Liver (tissue), 9 donors: ENCODE data around the gene SMG7. TPM values are rescaled to one million over a fixed set of nuclear protein-coding genes. Genes with fewer than 3 reads are reported as not detected.

Source experiments
- DNase-seq: peaks from one replicate; pipeline ENCODE4 v3.0.0-alpha.2; 2017; ENCODE audit warnings: low spot score
- H3K27ac ChIP-seq, 2 donors: one replicate each; pipeline ENCODE4 v1.7.0; 2013; ENCODE audit warnings: inconsistent platforms in 2 of 2, low read length in 2 of 2, control low read depth in 1 of 2, low read depth in 1 of 2, mild to moderate bottlenecking in 1 of 2
- H3K27me3 ChIP-seq, 4 donors: one replicate each; pipeline versions ENCODE4 v1.6.1 to v1.7.0; 2013; ENCODE audit warnings: low read length in 3 of 4, inconsistent platforms in 1 of 4, mild to moderate bottlenecking in 1 of 4, moderate library complexity in 1 of 4; ENCODE audit not compliant: control insufficient read depth in 4 of 4, insufficient read depth in 4 of 4
- H3K36me3 ChIP-seq, 4 donors: one replicate each; pipeline versions ENCODE4 v1.6.1 to v1.7.0; 2013; ENCODE audit warnings: low read length in 3 of 4, mild to moderate bottlenecking in 3 of 4, low read depth in 1 of 4, moderate library complexity in 1 of 4; ENCODE audit not compliant: control insufficient read depth in 4 of 4, insufficient read depth in 3 of 4
- H3K4me1 ChIP-seq, 4 donors: one replicate each; pipeline versions ENCODE4 v1.6.1 to v1.7.0; 2013; ENCODE audit warnings: low read length in 3 of 4, mild to moderate bottlenecking in 3 of 4, moderate library complexity in 1 of 4; ENCODE audit not compliant: control insufficient read depth in 4 of 4, insufficient read depth in 4 of 4
- H3K4me3 ChIP-seq, 3 donors: one replicate each; pipeline versions ENCODE4 v1.6.1 to v1.7.0; 2013; ENCODE audit warnings: low read length in 3 of 3, control low read depth in 1 of 3, low read depth in 1 of 3, mild to moderate bottlenecking in 1 of 3
- H3K9ac ChIP-seq, 2 donors: one replicate each; pipeline ENCODE4 v1.7.0; 2013; ENCODE audit warnings: low read length in 2 of 2, mild to moderate bottlenecking in 2 of 2, moderate library complexity in 2 of 2, control low read depth in 1 of 2, low read depth in 1 of 2
- H3K9me3 ChIP-seq, 4 donors: one replicate each; pipeline versions ENCODE4 v1.6.1 to v1.7.0; 2013; ENCODE audit warnings: low read length in 3 of 4; ENCODE audit not compliant: control insufficient read depth in 4 of 4
- EGR1 ChIP-seq, 2 donors: IDR thresholded peaks; 2 replicates each; pipeline ENCODE4 v1.6.1; 2016 to 2018; ENCODE audit warnings: antibody characterized with exemption in 2 of 2, low read depth in 2 of 2
- FOXA1 ChIP-seq: IDR thresholded peaks from 2 replicates; pipeline ENCODE4 v1.6.1; 2016; ENCODE audit warnings: antibody characterized with exemption
- FOXA2 ChIP-seq: IDR thresholded peaks from 2 replicates; pipeline ENCODE4 v1.6.1; 2016; ENCODE audit warnings: antibody characterized with exemption
- GABPA ChIP-seq, 2 donors: IDR thresholded peaks in 1 of 2; conservative IDR thresholded peaks in 1 of 2; 2 replicates each; pipeline ENCODE4 v1.6.1; 2016; ENCODE audit warnings: antibody characterized with exemption in 2 of 2, mild to moderate bottlenecking in 1 of 2, moderate library complexity in 1 of 2
- HNF4A ChIP-seq, 2 donors: conservative IDR thresholded peaks; 2 replicates each; pipeline ENCODE4 v1.6.1; 2016; ENCODE audit warnings: antibody characterized with exemption in 2 of 2, mild to moderate bottlenecking in 2 of 2
- HNF4G ChIP-seq: IDR thresholded peaks from 2 replicates; pipeline ENCODE4 v1.6.1; 2016; ENCODE audit warnings: antibody characterized with exemption
- JUND ChIP-seq, 2 donors: IDR thresholded peaks; 2 replicates each; pipeline ENCODE4 v1.6.1; 2016; ENCODE audit warnings: antibody characterized with exemption in 2 of 2
- NR2F2 ChIP-seq: IDR thresholded peaks from 2 replicates; pipeline ENCODE4 v1.6.1; 2016; ENCODE audit warnings: antibody characterized with exemption
- RAD21 ChIP-seq, 2 donors: IDR thresholded peaks; 2 replicates each; pipeline ENCODE4 v1.6.1; 2016; ENCODE audit warnings: antibody characterized with exemption in 2 of 2, mild to moderate bottlenecking in 2 of 2
- RXRA ChIP-seq, 2 donors: IDR thresholded peaks; 2 replicates each; pipeline ENCODE4 v1.6.1; 2017 to 2018; ENCODE audit warnings: antibody characterized with exemption in 2 of 2, mild to moderate bottlenecking in 1 of 2
- SP1 ChIP-seq: IDR thresholded peaks from 2 replicates; pipeline ENCODE4 v1.6.1; 2018; ENCODE audit warnings: antibody characterized with exemption, mild to moderate bottlenecking
- TAF1 ChIP-seq: conservative IDR thresholded peaks from 2 replicates; pipeline ENCODE4 v1.6.1; 2016; ENCODE audit warnings: antibody characterized with exemption, mild to moderate bottlenecking
- YY1 ChIP-seq: IDR thresholded peaks from 2 replicates; pipeline ENCODE4 v1.6.1; 2016; ENCODE audit warnings: antibody characterized with exemption, mild to moderate bottlenecking
- WGBS: extraction: QIAGEN DNeasy Blood & Tissue Kit; methylation state at CpG from one replicate; pipeline ENCODE4 v1.1.7; 2013; 5-methylcytosine and 5-hydroxymethylcytosine counted together
- polyA plus RNA-seq, 2 donors: library from polyadenylated mRNA; stranded (reverse) in 1 of 2; unstranded in 1 of 2; fragments of 200-250 nt in 1 of 2; fragments of >200 nt in 1 of 2; fragmentation: Nextera tagmentation in 1 of 2; extraction: Ambion mirVana in 1 of 2; gene quantifications; one replicate each; pipeline versions ENCODE4 v1.2.1 to v1.2.3, GENCODE V29; 2013 to 2015
- total RNA-seq, 2 donors: library from RNA; depleted of rRNA; stranded (reverse); fragments of >200 nt; gene quantifications; one replicate each; pipeline ENCODE4 v1.2.3, GENCODE V29; 2014
- TF ChIP-seq, protein P1 (sequence below): IDR thresholded peaks from 2 replicates; pipeline ENCODE4 v1.6.1; 2016; ENCODE audit warnings: antibody characterized with exemption, mild to moderate bottlenecking
- TF ChIP-seq, protein P2 (sequence below): IDR thresholded peaks from 2 replicates; pipeline ENCODE4 v1.6.1; 2016; ENCODE audit warnings: antibody characterized with exemption
- TF ChIP-seq, protein P3 (sequence below): IDR thresholded peaks from 2 replicates; pipeline ENCODE4 v1.6.1; 2016; ENCODE audit warnings: antibody characterized with exemption
- TF ChIP-seq, protein P4 (sequence below): IDR thresholded peaks from 2 replicates; pipeline ENCODE4 v1.6.1; 2016; ENCODE audit warnings: antibody characterized with exemption
- TF ChIP-seq, protein P5 (sequence below): fragments of 150-350 bp; IDR thresholded peaks from 2 replicates; pipeline ENCODE4 v1.5.1; 2017; ENCODE audit warnings: improper control_type of control experiment, low read depth, low read length; ENCODE audit not compliant: missing input control
- donor health status: healthy.
- donor health status: healthy.
- donor health status: healthy.
- donor health status: healthy.
- donor health status: healthy.

The SMG7 gene
- total and polyA plus RNA-seq, 4 donors: 9.5 to 28.7 (median 13.6) TPM

DNA sequence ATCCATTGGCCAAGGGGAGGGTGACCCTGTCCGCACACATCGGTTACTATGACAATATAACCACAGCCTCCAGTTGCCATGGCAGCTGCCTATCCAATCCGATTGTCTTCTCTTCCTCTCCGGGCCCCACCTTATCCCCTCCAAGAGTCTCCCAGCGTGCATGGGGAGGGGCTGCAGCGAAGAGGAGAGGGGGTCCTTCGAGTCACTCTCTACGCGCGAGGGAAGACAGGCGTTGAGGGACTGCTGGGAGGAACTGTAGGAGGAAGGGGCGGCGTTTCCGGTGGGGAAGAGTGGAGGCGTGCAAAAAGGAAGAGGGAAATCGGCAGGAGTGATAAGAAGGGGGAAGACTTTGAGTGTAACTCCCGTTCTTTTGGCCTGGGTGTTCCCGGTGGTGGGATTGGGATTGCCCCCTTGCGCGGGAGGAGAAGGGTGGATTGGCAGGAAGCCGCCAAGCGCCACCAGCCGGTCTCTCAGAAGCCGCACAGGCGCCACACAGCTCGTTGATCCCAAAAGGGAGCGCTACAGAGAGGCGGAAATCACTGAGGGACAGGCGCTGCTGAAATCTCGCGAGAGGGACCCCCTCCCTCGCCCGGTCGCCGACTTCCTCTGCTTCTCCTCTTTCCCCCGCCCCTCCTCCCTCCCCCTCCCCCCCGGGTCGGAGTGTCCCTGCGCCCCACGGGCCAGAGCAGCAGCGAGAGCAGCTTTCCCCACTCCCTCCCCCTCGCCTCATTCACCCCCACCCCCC lies 384 bp upstream of the SMG7 start (continued):
- TF ChIP-seq, protein P1, sequence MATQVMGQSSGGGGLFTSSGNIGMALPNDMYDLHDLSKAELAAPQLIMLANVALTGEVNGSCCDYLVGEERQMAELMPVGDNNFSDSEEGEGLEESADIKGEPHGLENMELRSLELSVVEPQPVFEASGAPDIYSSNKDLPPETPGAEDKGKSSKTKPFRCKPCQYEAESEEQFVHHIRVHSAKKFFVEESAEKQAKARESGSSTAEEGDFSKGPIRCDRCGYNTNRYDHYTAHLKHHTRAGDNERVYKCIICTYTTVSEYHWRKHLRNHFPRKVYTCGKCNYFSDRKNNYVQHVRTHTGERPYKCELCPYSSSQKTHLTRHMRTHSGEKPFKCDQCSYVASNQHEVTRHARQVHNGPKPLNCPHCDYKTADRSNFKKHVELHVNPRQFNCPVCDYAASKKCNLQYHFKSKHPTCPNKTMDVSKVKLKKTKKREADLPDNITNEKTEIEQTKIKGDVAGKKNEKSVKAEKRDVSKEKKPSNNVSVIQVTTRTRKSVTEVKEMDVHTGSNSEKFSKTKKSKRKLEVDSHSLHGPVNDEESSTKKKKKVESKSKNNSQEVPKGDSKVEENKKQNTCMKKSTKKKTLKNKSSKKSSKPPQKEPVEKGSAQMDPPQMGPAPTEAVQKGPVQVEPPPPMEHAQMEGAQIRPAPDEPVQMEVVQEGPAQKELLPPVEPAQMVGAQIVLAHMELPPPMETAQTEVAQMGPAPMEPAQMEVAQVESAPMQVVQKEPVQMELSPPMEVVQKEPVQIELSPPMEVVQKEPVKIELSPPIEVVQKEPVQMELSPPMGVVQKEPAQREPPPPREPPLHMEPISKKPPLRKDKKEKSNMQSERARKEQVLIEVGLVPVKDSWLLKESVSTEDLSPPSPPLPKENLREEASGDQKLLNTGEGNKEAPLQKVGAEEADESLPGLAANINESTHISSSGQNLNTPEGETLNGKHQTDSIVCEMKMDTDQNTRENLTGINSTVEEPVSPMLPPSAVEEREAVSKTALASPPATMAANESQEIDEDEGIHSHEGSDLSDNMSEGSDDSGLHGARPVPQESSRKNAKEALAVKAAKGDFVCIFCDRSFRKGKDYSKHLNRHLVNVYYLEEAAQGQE: peak; percentile 41
- TF ChIP-seq RXRA (IDR thresholded peaks at IDR 0.05) (peak; percentile 26 to 32), FOXA2 (no peak)

DNA sequence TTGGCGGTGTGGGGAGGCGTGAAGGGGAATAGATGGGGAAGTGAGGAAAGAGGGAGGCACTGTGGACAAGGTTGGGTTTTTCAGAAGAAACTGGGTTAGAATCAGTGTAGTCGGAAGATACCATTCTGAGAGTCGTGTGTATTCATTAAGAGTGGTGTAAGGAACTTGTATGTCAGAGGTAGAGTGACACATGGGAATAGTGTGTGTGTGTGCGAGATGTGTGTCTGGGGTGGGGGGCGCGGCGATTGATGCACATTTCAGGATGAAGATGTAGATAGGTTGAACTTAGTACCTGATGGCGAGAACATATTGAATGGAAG lies 878 bp downstream of the SMG7 start:
- peak overlapping the region; percentile 36 to 50 for H3K9ac ChIP-seq
- peak overlapping the region in 1 of 2 donors; percentile 98 for H3K27ac ChIP-seq
- no peaks in the 10 kb centered on the region for H3K27me3 ChIP-seq
- WGBS: 24% methylated on average over 9 of the region's 9 CpGs
- H3K4me1 ChIP-seq: peaks cover 2 to 30% (median 25%) of the 10 kb centered on the region in 4 donors
- H3K36me3 ChIP-seq: no peaks in the 10 kb centered on the region
- DNase-seq: no peak
- peak overlapping the region; percentile 82 to 99 (median 97) for H3K4me3 ChIP-seq
- no peaks in the 10 kb centered on the region for H3K9me3 ChIP-seq
- no peak for TF ChIP-seq EGR1 (IDR thresholded peaks at IDR 0.05; ENCODE audit: low read depth in 2 of 2)
- TF ChIP-seq, protein P2, sequence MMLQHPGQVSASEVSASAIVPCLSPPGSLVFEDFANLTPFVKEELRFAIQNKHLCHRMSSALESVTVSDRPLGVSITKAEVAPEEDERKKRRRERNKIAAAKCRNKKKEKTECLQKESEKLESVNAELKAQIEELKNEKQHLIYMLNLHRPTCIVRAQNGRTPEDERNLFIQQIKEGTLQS: no peak
- no peak for TF ChIP-seq HNF4A (conservative IDR thresholded peaks at IDR 0.05)
- TF ChIP-seq, protein P3, sequence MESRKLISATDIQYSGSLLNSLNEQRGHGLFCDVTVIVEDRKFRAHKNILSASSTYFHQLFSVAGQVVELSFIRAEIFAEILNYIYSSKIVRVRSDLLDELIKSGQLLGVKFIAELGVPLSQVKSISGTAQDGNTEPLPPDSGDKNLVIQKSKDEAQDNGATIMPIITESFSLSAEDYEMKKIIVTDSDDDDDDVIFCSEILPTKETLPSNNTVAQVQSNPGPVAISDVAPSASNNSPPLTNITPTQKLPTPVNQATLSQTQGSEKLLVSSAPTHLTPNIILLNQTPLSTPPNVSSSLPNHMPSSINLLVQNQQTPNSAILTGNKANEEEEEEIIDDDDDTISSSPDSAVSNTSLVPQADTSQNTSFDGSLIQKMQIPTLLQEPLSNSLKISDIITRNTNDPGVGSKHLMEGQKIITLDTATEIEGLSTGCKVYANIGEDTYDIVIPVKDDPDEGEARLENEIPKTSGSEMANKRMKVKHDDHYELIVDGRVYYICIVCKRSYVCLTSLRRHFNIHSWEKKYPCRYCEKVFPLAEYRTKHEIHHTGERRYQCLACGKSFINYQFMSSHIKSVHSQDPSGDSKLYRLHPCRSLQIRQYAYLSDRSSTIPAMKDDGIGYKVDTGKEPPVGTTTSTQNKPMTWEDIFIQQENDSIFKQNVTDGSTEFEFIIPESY: no peak
- no peak for TF ChIP-seq FOXA1
- TF ChIP-seq GABPA (IDR thresholded peaks at IDR 0.05 in 1 of 2, conservative IDR thresholded peaks at IDR 0.05 in 1 of 2): no peak
- TF ChIP-seq TAF1: no peak
- TF ChIP-seq, protein P4, sequence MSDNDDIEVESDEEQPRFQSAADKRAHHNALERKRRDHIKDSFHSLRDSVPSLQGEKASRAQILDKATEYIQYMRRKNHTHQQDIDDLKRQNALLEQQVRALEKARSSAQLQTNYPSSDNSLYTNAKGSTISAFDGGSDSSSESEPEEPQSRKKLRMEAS: no peak
- no peak for TF ChIP-seq YY1
- TF ChIP-seq, protein P5, sequence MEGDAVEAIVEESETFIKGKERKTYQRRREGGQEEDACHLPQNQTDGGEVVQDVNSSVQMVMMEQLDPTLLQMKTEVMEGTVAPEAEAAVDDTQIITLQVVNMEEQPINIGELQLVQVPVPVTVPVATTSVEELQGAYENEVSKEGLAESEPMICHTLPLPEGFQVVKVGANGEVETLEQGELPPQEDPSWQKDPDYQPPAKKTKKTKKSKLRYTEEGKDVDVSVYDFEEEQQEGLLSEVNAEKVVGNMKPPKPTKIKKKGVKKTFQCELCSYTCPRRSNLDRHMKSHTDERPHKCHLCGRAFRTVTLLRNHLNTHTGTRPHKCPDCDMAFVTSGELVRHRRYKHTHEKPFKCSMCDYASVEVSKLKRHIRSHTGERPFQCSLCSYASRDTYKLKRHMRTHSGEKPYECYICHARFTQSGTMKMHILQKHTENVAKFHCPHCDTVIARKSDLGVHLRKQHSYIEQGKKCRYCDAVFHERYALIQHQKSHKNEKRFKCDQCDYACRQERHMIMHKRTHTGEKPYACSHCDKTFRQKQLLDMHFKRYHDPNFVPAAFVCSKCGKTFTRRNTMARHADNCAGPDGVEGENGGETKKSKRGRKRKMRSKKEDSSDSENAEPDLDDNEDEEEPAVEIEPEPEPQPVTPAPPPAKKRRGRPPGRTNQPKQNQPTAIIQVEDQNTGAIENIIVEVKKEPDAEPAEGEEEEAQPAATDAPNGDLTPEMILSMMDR: no peak
- no peak for TF ChIP-seq NR2F2
- TF ChIP-seq, protein P1: no peak
- no peak for TF ChIP-seq JUND (IDR thresholded peaks at IDR 0.05)
- no peak for TF ChIP-seq RAD21 (IDR thresholded peaks at IDR 0.05)
- no peak for TF ChIP-seq SP1
- TF ChIP-seq RXRA (IDR thresholded peaks at IDR 0.05): no peak
- no peak for TF ChIP-seq FOXA2
- no peak for TF ChIP-seq HNF4G
